NCI-H2171 (cell line): ENCODE measurements around the gene SPTBN4.

Source experiments
- DNase-seq: peaks from one replicate; lab custom pipeline; 2025; lab: John Stamatoyannopoulos, UW

Gene SPTBN4

DNA sequence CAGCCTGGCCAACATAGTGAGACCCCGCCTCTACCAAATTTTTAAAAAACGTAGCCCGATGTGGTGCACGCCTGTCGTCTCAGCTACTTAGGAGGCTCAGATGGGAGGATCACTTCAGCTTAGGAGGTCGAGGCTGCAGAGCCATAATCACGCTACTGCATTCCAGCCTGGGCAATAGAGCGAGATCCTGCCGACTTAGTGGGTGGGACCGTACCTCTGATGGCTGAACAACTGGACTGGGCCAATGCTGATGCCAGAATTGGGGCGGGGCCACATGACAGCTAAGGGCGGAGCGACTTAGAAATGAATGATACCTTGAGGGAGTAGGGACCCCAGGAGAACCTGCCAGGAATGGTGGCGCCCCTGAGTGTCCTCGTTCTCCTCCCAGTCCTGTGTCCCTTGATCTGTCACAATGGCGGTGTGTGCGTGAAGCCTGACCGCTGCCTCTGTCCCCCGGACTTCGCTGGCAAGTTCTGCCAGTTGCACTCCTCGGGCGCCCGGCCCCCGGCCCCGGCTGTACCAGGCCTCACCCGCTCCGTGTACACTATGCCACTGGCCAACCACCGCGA, 137.9 kb downstream of the SPTBN4 start:
- DNase-seq, result no peak

DNA sequence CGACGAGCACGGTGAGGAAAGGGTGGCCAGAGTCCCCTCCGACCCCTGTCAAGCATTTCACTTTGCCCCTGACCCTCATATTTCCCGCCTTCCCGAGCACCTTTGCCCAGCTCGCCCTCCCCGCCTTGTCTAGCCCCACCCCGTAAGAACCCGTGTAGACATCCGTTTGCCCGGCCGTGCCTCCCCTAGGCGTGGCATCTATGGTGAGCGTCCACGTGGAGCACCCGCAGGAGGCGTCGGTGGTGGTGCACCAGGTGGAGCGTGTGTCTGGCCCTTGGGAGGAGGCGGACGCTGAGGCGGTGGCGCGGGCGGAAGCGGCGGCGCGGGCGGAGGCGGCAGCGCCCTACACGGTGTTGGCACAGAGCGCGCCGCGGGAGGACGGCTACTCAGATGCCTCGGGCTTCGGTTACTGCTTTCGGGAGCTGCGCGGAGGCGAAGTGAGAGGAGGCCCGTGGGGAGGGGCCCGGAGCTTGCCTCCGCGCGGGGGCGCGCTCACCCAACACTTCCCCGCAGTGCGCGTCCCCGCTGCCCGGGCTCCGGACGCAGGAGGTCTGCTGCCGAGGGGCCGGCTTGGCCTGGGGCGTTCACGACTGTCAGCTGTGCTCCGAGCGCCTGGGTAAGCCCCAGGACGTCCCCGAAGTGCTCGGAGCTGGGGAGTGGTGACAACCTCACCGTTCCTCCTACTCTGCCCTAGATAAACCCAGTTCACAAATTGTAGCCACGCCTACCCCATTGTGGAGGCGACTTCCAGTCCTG, 138.6 kb downstream of the SPTBN4 start:
- DNase-seq, result peak; percentile 52

DNA sequence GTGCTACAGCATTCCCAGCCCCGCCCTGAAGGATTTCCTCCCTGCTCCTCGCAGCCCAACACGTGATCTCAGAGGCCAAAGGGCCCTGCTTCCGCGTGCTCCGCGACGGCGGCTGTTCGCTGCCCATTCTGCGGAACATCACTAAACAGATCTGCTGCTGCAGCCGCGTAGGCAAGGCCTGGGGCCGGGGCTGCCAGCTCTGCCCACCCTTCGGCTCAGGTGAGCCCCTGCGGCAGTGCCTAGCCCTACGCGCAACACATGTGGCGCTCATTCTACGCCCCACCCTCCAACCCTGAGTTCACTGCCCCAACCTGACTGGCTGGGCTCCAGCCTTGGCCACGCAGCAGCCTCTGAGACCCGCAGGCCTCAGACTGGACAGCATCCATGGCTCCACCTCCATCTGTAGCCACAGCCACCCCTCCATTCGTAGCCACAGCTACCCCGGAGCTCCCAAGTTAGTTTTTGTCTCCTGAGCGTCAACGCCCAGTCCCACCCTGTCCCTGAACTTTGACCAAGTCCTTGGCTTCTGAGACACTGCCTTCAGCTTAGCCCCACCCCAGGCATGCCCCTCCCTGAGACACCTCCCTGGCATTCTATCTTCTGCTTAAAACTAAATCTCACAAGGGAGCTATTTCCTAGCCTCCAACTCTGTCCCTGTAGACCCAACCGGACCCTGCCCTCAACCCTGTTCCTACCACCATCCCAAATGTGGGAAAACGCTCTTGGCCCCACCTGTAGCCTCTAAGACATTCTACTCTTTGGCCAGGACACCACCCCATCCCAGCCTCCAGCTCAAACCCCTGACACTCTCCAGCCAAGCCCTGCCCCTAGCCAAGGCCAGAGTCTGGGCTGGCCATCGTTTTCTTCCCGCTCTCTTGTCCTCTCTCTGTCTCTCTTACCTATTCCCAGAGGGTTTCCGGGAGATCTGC, 140.8 kb downstream of the SPTBN4 start:
- no peak for DNase-seq

DNA sequence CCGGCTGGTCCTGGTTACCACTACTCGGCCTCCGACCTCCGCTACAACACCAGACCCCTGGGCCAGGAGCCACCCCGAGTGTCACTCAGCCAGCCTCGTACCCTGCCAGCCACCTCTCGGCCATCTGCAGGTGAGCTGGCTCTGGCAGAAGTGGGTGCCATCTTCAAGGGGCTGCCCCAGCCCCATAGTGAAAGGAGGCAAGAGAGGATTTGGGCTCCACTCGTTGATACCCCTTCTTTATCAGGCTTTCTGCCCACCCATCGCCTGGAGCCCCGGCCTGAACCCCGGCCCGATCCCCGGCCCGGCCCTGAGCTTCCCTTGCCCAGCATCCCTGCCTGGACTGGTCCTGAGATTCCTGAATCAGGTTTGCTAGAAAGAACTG, 141.4 kb downstream of the SPTBN4 start:
- no peak for DNase-seq

DNA sequence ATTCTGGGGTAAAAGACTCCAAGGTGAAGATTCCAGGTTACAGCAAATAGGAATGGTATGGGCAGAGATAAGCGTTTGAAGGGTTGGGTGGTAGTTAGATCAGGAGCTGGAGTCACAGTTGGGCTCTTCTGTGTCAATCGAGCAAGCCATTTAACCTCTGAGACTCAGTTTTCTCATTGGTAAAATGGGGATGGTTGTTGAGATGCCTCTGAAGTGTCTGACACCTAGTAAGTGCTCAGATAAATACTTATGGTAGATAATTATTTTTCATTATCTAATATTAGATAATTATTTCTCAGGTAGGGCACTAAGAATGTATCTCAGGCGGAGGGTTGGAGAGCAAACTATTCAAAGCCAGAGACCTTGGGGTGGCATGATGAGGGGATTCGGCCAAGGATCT, 142.2 kb downstream of the SPTBN4 start:
- no peak for DNase-seq

DNA sequence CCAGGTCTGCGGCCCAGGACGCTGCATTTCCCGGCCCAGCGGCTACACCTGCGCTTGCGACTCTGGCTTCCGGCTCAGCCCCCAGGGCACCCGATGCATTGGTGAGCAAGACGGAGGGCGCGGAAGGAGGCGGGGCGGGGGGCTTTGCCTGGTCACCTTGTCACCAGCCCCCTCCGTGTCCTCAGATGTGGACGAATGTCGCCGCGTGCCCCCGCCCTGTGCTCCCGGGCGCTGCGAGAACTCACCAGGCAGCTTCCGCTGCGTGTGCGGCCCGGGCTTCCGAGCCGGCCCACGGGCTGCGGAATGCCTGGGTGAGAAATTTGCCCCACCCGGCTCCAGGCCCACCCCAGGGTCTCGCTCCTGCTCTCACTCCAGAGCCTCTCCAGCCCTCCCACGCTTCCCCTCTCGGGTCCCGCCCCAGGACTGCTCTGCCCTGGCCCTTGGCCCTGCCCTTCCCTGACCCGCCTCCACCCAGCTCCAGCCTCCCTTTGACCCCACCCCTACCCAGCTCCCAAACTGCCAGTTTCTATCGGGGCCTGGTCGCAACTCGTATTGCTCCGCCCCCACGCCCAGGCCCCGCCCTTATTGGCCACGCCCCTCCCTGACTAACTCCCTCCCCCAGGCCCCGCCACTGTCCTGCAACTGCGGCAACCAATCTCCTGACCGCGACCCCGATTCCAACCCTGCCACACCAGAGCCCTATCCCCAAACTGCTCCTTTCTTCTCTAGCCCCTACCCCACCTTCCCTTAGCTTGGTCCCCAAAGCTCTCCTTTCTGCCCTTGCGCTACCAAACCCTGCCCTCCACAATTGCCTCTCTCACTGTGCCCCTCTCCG, 143.0 kb downstream of the SPTBN4 start:
- DNase-seq, result no peak

DNA sequence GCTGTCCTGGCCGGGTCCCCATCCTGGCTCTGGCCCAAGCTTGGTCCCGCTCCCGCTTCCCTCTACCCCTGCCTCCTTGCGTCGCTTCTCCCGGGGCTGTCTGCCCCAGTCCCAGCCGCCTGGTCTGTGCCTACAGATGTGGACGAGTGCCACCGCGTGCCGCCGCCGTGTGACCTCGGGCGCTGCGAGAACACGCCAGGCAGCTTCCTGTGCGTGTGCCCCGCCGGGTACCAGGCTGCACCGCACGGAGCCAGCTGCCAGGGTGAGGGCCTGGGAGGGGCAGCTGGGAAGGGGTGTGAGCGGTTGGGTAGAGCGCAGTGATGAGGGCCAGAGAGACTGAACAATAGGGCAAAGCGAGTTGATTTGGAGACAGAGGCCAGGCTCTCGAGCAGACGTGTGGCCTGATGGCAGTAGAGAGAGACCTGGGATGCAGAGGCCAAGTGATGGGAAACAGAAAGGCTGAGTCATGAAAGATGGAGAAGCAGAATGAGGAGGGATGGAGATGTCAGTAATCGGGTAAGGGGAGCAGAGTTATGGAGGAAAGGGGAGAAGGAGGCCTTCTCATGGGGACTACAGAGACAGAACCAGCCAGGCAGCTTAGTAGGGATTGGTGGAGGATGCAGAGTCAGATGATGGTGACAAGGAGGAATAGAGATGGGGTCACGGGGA, 143.7 kb downstream of the SPTBN4 start:
- no peak for DNase-seq

DNA sequence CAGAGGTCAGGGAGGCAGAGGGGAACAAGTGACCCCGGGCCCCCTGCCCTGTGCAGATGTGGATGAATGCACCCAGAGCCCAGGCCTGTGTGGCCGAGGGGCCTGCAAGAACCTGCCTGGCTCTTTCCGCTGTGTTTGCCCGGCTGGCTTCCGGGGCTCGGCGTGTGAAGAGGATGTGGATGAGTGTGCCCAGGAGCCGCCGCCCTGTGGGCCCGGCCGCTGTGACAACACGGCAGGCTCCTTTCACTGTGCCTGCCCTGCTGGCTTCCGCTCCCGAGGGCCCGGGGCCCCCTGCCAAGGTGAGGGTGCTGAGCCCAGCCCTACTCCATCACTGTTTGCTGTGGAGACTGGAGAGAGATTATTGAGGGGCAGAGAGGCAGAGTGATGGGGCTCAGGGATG, 144.3 kb downstream of the SPTBN4 start:
- DNase-seq, result no peak

DNA sequence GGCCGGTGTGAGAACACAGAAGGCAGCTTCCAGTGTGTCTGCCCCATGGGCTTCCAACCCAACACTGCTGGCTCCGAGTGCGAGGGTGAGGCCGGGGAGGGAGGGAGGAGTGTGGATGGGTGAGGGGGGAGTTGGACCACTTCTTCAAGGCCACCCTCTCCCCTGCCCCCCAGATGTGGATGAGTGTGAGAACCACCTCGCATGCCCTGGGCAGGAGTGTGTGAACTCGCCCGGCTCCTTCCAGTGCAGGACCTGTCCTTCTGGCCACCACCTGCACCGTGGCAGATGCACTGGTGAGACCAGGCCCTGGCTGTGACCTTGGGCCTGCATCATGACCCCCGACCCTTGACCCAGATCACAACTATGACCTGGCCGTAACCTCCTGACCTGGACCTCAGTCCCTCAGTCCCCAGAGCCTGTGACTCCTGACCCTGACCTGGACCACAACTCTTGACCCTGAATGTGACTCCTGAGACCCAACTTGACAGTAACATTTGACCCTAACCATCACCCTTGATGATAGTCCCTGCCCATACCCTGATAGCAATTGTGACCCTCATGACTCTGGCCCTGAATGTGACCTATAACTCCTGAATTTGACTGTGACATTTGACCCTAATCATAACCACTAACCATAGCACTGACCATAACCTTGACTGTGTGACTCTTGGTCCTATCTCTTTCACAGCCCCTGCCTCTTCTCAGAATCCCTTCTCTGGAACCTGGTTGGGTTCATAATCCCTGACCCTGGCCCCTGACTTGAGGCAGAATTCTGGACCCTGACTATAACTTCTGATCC, 145.3 kb downstream of the SPTBN4 start:
- no peak for DNase-seq

DNA sequence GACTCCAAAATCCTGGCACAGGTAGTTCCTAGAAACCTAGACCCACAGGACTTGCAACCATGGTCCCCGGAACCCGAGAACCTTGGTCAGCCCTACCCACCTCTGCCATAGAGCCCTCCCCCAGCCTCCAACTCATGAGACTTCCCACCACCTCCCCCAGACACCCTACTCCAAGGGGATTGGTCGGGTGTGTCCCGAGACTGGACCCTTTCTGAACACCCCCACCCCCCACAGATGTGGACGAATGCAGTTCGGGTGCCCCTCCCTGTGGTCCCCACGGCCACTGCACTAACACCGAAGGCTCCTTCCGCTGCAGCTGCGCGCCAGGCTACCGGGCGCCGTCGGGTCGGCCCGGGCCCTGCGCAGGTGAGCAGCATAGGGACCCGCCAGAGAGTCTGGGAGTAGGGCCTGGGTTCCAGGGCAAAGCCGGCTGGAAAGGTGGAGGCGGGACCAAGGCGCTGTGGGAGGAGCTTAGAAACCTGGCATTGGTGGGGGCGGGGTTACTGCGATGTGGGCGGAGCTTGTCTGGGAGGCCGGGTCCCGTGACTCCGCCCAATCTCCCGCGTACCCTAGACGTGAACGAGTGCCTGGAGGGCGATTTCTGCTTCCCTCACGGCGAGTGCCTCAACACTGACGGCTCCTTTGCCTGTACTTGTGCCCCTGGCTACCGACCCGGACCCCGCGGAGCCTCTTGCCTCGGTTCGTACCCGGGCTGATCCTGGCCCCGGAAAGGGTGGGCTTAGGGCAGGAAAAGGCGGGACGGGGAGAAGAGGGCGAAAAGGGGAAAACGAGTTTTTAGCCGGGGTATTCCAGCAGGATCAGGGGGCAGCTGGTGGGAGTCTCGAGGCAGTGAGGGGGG, 146.3 kb downstream of the SPTBN4 start:
- peak; percentile 42 for DNase-seq

DNA sequence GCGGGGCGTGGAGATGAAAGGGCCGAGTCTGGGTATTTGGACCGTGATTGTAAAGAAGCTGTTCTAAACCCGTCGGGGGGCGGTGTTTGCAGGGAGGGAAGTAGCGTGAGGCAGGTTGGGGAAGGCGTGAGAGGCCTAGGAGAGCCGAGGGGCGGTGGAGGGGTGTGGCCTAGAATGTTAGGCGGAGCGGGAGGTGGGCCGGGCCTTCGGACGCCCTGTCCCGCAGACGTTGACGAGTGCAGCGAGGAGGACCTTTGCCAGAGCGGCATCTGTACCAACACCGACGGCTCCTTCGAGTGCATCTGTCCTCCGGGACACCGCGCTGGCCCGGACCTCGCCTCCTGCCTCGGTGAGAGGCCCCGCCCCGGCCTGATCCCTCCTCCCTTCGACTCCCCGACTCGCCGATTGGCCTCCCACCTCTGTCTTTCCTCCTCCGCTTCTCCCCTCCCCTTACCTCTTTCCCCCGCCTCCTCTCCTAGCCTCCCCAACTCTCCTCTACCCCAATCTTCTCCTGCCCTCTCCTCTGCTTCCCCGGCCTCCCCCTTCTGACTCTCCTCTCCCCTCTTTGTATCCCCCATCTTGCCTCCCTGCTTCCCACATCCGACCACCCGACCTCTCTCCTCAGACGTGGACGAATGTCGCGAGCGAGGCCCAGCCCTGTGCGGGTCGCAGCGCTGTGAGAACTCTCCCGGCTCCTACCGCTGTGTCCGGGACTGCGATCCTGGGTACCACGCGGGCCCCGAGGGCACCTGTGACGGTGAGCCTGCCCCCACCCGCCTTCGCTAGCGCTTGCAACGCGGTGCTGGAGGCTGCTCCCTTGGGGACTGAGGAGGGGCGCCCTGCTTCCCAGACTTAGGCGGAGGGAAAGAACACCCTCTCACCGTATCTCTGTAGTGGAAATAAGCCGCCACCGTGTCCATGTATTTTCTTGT, 147.2 kb downstream of the SPTBN4 start:
- peak; percentile 82 for DNase-seq

DNA sequence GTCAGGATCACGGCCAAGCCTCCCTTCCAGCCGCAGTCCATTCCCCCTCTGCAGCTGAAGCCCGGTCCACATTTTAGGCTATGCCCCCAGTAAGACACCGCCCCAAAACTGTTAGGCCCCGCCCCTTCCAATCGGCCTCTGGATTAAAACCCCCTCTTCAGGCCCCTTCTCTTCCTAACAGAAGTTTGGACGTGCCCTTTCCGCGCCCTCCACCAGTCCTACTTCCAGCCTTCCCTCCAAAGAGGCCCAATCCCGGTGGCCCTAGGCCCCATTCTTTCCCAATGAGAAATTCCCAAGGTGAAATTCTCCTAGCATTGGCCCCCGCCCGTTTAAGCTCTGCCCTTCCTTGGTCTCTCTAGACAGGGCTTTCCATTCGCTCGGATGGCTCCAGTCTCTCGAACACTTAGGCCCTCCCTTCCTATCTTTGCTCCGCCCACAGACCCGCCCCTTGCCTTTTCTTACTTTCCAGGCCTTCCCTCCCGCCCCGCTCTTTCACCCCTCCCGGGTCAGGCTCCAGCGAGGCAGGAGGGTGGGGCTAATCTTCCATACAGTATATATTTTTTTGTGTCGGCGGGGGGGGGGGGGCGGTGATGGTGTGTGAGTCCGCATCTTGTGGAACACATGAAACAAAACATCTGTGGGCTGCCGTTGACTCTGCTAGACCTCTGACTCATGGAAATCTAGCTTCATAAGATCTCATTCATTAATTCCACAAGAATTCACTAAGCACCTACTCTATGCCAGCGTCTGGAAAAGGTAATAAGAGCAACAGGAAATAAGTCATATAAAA, 148.0 kb downstream of the SPTBN4 start:
- peak; percentile 68 for DNase-seq

DNA sequence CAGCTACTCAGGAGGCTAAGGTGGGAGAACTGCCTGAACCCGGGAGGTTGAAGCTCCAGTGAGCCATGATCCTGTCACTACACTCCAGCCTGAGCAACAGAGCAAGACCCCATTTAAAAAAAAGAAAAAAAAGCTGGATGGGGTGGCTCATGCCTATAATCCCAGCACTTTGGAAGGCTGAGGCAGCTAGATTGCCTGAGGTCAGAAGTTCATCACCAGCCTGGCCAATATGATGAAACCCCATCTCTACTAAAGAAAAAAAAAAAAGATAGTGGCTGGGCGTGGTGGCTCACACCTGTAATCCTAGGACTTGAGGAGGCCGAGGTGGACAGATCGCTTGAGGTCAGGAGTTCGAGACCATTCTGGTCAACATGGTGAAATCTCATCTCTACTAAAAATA, 149.4 kb downstream of the SPTBN4 start:
- no peak for DNase-seq

DNA sequence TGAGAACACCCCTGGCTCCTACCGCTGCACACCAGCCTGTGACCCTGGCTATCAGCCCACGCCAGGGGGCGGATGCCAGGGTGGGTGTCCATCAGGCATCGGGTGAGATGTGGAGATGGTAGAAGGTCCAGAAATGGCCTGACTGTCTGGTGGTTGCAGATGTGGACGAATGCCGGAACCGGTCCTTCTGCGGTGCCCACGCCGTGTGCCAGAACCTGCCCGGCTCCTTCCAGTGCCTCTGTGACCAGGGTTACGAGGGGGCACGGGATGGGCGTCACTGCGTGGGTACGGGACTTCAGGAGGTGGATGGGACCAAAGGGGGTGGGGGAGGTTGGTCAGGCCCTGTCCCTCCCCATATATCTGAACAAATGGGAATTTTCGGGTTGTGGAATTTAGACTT, 150.1 kb downstream of the SPTBN4 start:
- DNase-seq, result no peak

DNA sequence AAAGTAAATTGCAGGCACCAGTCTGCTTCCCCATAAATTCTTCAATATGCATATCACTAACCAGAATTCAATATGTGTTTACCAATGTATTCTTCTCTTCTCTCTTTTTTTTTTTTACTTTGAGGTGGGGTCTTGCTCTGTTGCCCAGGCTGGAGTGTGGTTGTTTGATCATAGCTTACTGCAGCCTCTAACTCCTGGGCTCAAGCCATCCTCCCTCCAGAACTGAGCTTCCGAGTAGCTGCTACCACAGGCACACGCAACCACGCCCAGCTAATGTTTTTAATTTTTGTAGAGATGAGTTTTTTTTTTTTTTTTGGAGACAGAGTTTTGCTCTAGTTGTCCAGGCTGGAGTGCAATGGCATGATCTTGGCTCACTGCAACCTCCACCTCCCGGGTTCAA, 151.2 kb downstream of the SPTBN4 start:
- no peak for DNase-seq

DNA sequence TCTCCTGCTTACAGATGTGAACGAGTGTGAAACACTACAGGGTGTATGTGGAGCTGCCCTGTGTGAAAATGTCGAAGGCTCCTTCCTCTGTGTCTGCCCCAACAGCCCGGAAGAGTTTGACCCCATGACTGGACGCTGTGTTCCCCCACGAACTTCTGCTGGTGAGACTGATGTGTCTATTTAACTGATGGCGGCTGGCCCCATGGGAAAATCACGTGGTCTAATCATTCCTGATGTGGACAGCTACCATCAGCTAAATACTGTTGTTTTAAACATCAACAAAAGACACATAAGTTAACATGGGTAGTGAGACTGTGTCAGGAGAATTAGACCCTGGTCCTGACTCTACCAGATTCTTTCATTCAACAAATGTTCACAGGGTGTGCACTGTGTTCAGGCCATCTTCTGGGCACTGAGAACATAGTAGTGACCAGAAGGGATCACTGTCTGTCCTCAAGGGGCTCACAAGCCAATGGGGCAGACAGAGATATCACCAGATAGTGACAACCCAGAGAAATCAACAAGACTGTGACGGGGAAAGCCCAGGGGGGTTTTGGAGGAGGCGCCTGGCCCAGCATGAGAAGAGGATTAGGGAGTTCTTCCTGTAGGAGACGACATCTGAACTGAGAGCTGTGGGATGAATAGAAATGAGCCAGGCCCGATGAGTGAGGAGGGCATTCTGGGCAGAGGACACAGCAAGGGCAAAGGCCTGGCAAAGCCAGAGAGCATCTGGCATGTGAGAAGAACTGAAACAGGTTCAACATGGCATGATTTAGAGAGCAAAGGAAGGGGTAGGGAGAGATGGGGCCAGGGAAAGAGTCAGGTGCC, 152.7 kb downstream of the SPTBN4 start:
- no peak for DNase-seq

DNA sequence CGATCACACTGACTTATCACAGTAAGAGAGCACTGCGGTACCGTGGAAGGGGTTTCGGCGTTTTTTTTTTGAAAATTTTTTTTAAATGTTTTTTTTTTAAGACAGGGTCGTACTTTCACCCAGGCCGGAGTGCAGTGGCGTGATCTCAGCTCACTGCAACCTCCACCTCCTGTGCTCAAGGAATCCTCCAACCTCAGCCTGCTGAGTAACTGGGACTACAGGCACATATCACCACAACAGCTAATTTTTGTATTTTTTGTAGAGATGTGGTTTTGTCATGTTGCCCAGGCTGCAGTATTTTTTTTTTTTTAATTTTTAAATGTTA, 153.3 kb downstream of the SPTBN4 start:
- no peak for DNase-seq
